ENCODE data around the gene BTBD8.

- TF ChIP-seq POLR2A (IDR thresholded peaks at IDR 0.05; ENCODE audit: low read depth, low read length), result no peak
- TF ChIP-seq POLR2AphosphoS5 (IDR thresholded peaks at IDR 0.05; ENCODE audit: low read depth, low read length), result no peak
- no peak for TF ChIP-seq TAF1 (IDR thresholded peaks at IDR 0.05; ENCODE audit: borderline replicate concordance, low read depth, low read length)
These were observed 5.6 kb downstream of the BTBD8 start for GRCh38 chr1:92085727-92086126.
